GM19452 (cell line): ENCODE results near the gene TMEM43.

Experiments
- ATAC-seq: cut with Tn5 transposase; IDR thresholded peaks from one replicate; pipeline ENCODE4 v1.9.1; 2021; ENCODE audit not compliant: unreplicated experiment

TMEM43 gene

GRCh38 chr3:14148041-14148985 lies 23.5 kb downstream of the TMEM43 start:
- ATAC-seq = no peak

- no peak for ATAC-seq
Observed at GRCh38 chr3:14150078-14150477, 25.2 kb downstream of the TMEM43 start.

GRCh38 chr3:14150491-14151230 lies 25.8 kb downstream of the TMEM43 start:
- no peak for ATAC-seq

DNA sequence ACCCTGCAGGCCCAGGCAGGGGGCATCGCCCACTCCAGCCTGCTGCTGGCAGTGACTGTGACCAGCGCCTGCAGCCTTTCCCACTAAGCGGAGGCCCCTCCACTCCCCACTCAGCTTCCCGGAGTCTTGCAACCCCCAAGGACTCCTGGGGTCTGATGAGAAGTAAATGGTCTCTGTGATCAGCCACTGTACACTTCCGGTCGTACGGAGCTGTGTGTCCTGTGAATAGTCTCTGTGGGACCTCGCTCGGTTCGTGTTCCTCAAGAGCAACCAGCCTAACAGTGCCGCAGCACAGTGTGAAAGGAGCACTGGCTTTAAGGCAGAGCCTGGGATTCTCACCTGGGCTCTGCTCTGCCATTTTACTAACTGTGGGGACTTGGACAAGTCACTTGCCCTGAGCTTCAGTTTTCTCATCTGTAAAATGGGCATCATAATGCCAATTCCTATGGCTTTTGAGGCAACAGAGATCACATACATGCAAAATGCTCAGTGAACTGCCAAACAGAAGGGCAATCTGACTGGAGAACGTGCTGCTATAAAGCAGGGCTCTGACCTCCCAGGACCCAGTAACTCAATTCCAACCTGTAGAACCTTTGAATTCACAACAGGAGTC lies 26.7 kb downstream of the TMEM43 start:
- ATAC-seq = no peak

GRCh38 chr3:14152233-14152962 lies 27.5 kb downstream of the TMEM43 start:
- no peak for ATAC-seq

DNA sequence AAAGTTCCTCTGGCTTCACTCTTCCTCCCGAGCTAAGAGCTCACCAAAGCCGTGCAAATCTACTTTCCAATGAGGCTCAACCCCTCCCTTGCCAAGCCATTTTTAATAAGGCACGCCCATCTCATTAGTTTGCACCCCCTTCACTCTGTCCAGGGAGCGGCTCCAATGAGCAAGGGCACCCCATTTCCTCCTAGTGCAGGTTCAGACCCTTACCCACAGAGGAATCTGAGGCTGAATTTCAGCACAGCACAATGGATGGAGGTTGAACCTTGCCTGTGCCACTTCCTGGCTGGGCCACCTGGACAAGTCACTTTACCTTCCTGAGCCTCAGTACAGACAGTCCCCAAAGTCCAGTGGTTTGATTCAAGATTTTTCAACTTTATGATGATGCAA lies 28.1 kb downstream of the TMEM43 start:
- ATAC-seq = no peak

- ATAC-seq = no peak
Observed at GRCh38 chr3:14153663-14154062, 28.8 kb downstream of the TMEM43 start.

GRCh38 chr3:14154276-14154675 lies 29.4 kb downstream of the TMEM43 start:
- ATAC-seq = no peak

DNA sequence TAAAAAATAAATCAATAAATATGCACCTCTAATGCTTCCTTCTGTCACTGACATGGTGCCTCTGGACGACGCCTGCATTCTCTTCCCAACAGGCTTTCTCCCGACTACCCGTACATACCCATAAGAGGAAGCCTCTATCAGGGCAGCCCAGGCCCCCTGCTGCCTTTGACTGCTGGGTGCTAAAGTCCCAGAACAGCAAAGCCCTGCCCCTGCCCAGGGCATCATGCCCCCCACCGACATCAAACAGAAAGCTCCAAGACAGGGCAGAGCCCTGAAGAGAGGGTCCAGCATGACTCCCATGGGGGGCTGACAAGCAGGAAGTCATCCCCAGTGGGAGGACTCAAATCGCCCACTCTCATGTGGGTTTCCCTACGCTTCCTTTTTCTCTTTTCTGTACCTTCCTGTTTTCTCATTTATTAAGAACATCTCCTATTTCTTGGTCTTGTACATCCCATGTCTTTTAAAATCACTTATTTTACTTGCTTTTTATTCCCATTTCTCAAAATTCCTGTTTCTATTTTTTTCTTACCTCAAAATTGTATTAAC lies 30.1 kb downstream of the TMEM43 start:
- no peak for ATAC-seq

- no peak for ATAC-seq
Observed at GRCh38 chr3:14156201-14156600, 31.3 kb downstream of the TMEM43 start.

DNA sequence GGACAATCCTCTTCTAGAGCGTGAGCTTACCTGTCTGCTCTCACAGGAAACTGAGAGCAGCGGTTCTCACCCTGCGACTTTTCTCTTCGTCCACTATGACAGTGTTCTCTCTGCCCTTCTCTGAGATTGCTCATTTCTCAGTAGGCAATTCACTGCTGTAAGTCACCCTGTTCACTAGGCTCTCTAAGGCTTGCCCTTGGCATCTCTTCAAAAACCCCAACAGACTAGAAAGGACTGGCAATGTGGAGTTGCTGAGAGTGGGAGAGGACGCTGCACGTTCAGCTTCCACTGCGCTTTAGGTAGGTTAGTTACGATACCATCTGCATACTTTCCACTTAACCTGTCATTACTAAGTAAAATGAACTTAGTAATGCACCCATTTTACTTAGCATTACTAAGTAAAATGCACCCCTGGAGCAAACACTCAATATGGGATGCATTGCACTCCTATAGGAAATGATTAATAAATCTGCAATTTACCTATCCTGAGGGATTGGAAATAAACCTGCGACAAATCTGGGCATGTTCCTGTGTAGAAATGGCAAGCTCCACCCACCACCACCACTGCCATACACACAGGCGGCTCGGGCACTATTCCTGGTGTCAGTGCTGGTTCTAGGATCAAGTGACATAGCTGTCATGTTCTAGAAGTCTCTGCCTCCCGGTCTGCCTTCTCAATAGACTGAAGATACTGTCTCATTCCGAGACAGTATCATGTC lies 32.1 kb downstream of the TMEM43 start:
- ATAC-seq = no peak

DNA sequence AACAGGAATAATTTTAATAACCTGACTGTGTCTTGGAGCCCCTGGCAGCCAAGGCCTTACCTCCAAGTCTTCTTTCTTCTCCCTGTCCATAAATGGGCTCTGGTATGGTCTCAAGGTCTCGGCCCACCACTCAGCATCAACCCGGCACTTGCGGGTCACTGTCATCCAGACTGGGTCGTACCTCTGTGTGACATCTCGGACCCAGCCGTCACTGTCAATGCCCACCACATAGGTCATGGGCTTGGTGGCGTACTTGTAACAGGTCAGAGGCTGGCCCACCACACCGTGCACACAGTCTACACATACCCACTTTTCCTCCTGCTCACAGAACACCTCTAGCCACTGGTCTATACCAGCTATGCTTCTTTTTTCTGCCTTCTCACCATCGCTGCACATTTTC lies 33.1 kb downstream of the TMEM43 start:
- no peak for ATAC-seq

- no peak for ATAC-seq
Observed at GRCh38 chr3:14158370-14158769, 33.5 kb downstream of the TMEM43 start.

GRCh38 chr3:14159426-14159825 lies 34.6 kb downstream of the TMEM43 start:
- no peak for ATAC-seq

DNA sequence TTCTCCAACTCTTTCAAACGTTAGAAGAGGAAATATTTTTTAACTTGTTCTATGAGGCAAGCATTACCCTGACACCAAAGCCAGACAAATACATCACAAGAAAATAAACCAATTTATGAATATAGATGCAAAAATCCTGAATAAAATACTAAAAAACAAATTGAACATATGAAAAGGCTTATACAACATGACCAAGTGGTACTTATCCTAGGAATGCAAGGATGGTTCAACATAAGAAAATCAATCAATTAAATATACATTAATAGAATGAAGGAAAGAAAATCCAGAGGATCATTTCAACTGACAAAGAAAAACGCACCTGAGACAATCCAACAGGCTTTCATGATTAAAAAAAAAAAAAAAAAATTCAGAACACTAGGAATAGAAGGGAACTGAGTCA lies 36.4 kb downstream of the TMEM43 start:
- no peak for ATAC-seq

- ATAC-seq = no peak
Observed at GRCh38 chr3:14162178-14162577, 37.3 kb downstream of the TMEM43 start.

DNA sequence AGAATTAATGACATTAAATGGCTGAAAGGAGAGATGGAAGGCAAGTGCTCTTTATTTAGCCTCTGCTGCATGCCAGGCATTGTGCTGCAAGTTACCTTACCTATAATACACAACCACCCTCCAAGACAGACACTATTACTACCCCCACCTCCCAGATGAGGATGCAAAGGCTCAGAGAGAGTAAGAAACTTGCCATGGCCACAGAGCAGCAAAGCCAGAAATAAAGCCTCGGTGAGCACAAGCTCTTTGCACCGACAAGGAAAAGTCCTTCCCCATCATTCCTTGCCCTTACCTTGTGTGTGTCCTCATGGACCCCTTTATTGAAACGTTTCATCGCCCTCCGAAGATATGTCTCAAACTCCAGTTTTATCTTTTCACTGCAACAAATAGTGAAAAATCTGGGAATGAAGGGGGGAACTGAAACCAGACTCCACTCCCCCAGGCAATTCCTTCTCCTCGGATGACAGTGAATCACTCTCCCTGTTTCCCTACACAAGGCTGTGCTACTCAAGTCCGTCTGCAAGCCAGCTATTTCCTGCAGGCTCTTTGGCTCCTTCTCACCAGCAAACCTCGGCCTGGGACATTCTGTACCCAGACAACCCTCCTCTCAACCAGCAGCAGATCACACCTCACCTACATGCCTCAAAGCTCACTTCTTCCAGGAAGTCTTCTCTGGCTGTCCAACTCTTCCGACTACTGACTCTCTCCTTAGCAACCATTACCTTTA lies 42.2 kb downstream of the TMEM43 start:
- ATAC-seq = no peak

DNA sequence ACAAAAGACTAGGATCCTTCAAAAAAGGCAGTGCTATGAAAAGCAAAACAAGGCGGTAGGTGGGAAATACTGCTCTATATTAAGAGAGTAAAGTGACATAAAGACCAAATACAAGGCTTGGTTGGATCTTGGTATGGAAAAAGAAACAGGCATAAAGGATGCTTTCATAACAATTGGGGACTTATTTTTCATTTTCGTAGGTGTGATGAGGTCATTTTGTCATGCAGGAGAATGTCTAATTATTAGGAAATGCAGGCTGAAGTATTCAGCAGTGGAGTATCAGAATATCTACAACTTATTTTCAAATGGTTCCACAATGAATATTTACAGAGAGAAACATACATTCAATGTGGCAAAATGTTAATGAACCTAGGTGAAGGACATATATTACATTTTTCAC lies 44.6 kb downstream of the TMEM43 start:
- ATAC-seq = no peak

- ATAC-seq = no peak
Observed at GRCh38 chr3:14169871-14170270, 45.0 kb downstream of the TMEM43 start.
